Glutamatergic neuron (in vitro differentiated cells): Measurements from ENCODE around the gene UTP15. TPM values are rescaled to one million over a fixed set of nuclear protein-coding genes. Genes with fewer than 3 reads are reported as not detected.
A peak's percentile ranks its signal among the peaks of the same experiment; 100 is the strongest.

Experiments
- DNase-seq: peaks from one replicate; pipeline ENCODE4 v3.0.0; 2022
- H3K27ac Mint-ChIP-seq: one replicate; pipeline ENCODE4 v1.8.0; 2020; ENCODE audit warnings: mild to moderate bottlenecking, mixed read lengths, inconsistent platforms; ENCODE audit not compliant: unreplicated experiment
- H3K27me3 Mint-ChIP-seq: one replicate; pipeline ENCODE4 v1.8.0; 2020; ENCODE audit warnings: mild to moderate bottlenecking, moderate library complexity, mixed read lengths, inconsistent platforms; ENCODE audit not compliant: unreplicated experiment
- H3K36me3 Mint-ChIP-seq: one replicate; pipeline ENCODE4 v1.8.0; 2020; ENCODE audit warnings: mild to moderate bottlenecking, mixed read lengths, inconsistent platforms; ENCODE audit not compliant: unreplicated experiment
- H3K4me1 Mint-ChIP-seq: one replicate; pipeline ENCODE4 v1.8.0; 2020; ENCODE audit warnings: mild to moderate bottlenecking, low read depth, mixed read lengths, inconsistent platforms; ENCODE audit not compliant: unreplicated experiment
- H3K4me3 Mint-ChIP-seq: one replicate; pipeline ENCODE4 v1.8.0; 2020; ENCODE audit warnings: mild to moderate bottlenecking, mixed read lengths, inconsistent platforms; ENCODE audit not compliant: unreplicated experiment
- H3K9me3 Mint-ChIP-seq: one replicate; pipeline ENCODE4 v1.8.0; 2020; ENCODE audit warnings: mild to moderate bottlenecking, moderate library complexity, mixed read lengths, inconsistent platforms; ENCODE audit not compliant: unreplicated experiment
- total RNA-seq: library from RNA; stranded (reverse); fragmentation: NEBNext Ultra II Directional; extraction: Animal tissue kit (Norgen Biotek cat#: 25700); gene quantifications from one replicate; pipeline ENCODE4 v1.2.1, GENCODE V29; 2021; ENCODE audit not compliant: unreplicated experiment
- TF ChIP-seq, protein P1 (sequence below): fragments of 200-600 bp; sonication (generic); IDR thresholded peaks from one replicate; pipeline ENCODE4 v1.5.0; 2021; ENCODE audit not compliant: partially characterized antibody, unreplicated experiment

UTP15 gene
- total RNA-seq, 1 donor from 2014 or later: 19.4 TPM

DNA sequence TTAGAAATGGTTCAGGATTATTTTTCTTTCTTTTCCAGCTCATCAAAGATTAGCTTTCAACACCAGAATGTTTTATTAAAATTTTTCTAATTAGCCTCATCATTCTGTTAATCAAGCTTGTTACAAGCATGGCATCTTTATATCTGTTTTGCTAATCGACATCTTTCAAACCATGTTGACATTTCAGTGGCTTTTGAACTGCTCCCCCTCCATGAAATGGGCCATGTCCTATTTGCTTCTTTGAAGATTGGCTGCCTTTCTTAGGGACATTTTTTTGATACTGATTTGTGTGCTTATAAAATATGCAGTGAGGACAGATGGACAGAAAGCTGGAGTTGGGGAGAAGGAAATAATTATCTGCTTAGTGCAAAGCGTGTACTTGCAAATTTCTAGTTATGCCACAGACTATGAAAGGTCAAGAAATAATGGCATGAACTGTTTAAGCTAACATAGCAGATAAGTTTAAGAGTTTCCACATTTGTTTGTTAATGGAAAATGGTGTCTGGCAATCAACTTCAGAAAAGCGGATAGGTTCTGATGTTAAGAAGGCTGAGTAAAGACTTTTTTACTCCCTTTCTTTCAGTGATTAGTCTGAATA lies 39.8 kb upstream of the UTP15 start:
- no peaks in the 10 kb centered on the region for H3K36me3 Mint-ChIP-seq
- no peaks in the 10 kb centered on the region for H3K9me3 Mint-ChIP-seq
- DNase-seq: no peak
- no peak overlapping the region for H3K27ac Mint-ChIP-seq
- H3K4me3 Mint-ChIP-seq: no peak overlapping the region
- H3K4me1 Mint-ChIP-seq: no peaks in the 10 kb centered on the region
- H3K27me3 Mint-ChIP-seq: peaks cover 3% of the 10 kb centered on the region
- TF ChIP-seq, protein P1, sequence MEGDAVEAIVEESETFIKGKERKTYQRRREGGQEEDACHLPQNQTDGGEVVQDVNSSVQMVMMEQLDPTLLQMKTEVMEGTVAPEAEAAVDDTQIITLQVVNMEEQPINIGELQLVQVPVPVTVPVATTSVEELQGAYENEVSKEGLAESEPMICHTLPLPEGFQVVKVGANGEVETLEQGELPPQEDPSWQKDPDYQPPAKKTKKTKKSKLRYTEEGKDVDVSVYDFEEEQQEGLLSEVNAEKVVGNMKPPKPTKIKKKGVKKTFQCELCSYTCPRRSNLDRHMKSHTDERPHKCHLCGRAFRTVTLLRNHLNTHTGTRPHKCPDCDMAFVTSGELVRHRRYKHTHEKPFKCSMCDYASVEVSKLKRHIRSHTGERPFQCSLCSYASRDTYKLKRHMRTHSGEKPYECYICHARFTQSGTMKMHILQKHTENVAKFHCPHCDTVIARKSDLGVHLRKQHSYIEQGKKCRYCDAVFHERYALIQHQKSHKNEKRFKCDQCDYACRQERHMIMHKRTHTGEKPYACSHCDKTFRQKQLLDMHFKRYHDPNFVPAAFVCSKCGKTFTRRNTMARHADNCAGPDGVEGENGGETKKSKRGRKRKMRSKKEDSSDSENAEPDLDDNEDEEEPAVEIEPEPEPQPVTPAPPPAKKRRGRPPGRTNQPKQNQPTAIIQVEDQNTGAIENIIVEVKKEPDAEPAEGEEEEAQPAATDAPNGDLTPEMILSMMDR: no peak

DNA sequence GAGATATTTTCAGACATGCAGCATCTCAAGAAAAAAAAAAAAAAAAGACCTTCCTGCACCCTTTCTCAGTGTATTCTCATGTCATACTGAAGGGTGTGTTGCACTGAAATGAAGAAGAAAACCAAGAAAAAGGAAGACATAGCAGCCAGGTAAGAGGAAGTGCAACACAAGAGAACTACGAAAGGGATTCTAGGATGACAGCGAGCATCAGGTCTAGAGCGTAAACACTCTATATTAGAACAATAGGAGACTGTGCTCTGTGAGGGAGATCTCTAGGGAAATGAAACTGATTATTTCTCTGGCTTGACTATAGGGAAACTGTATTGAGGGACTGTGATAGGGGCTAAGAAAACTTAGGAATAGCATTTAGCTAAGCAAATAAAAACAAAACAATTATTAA lies 37.3 kb upstream of the UTP15 start:
- H3K4me1 Mint-ChIP-seq: no peaks in the 10 kb centered on the region
- DNase-seq: no peak
- no peak overlapping the region for H3K27ac Mint-ChIP-seq
- H3K36me3 Mint-ChIP-seq: no peaks in the 10 kb centered on the region
- H3K4me3 Mint-ChIP-seq: no peak overlapping the region
- H3K27me3 Mint-ChIP-seq: no peaks in the 10 kb centered on the region
- H3K9me3 Mint-ChIP-seq: peaks cover 3% of the 10 kb centered on the region
- TF ChIP-seq, protein P1: peak; percentile 12

DNA sequence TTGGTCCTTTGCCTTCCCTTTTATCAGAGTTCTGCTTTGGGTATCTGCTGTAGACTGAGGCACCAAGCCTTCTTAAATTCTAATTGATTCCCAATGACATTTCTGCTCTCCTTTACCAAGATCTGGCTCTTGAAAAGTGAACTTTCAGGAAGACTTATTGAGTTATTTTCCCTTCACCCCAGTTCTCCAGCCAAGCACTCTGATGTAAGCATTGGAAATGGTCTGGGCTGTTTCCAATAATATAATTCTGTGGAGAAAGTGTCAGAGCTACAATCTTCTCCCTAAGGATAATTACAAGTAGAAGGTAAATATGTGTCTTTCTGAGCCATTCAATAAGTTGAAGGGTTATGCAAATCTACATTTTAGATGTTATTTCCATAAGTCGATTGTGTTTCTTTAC lies 36.5 kb upstream of the UTP15 start:
- Mint-ChIP-seq H3K36me3 (no peaks in the 10 kb centered on the region), H3K4me1 (no peaks in the 10 kb centered on the region), H3K9me3 (peaks cover 8% of the 10 kb centered on the region), H3K27me3 (no peaks in the 10 kb centered on the region), H3K4me3 (no peak overlapping the region), H3K27ac (no peak overlapping the region)
- no peak for DNase-seq
- TF ChIP-seq, protein P1: no peak

DNA sequence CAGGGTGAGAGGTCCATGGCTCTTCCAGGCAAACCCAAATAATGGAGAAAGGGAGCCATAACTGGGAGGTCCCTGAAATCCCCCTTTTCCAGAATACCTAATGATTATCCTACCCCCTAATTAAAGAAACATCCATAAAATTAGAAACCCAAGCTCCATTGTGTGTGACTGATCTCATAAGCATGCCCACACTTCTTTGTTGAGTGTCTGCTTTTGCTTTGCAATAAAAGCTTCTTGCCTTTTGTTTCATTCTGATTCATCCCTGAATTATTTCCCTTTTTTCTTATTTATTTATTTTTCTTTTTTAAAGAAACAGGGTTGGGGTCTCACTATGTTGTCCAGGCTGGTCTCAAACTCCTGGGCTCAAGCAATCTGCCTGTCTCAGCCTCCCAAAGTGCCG lies 34.2 kb upstream of the UTP15 start:
- peaks cover 9% of the 10 kb centered on the region for H3K9me3 Mint-ChIP-seq
- no peak for DNase-seq
- no peak overlapping the region for H3K4me3 Mint-ChIP-seq
- H3K27ac Mint-ChIP-seq: no peak overlapping the region
- TF ChIP-seq, protein P1: no peak
- H3K36me3 Mint-ChIP-seq: no peaks in the 10 kb centered on the region
- peaks cover 2% of the 10 kb centered on the region for H3K27me3 Mint-ChIP-seq
- no peaks in the 10 kb centered on the region for H3K4me1 Mint-ChIP-seq

DNA sequence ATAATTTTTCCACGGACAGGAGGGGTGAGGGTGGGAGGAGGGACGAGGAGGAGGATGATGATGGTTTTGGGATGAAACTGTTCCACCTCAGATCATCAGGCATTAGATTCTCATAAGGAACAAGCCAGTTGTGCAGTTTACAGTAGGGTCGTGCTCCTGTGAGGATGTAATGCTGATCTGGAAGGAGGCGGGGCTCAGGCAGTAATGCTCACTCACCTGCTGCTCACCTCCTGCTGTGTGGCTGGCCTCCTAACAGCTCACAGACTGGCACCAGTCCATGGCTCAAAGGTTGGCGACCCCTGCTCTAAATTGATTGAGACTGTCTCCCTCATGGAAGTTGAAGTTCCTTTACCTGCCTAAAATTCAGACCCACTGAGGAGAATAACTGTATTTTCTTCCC lies 33.3 kb upstream of the UTP15 start:
- Mint-ChIP-seq H3K4me1 (no peaks in the 10 kb centered on the region), H3K36me3 (no peaks in the 10 kb centered on the region), H3K9me3 (peaks cover 9% of the 10 kb centered on the region), H3K4me3 (no peak overlapping the region), H3K27me3 (peaks cover 2% of the 10 kb centered on the region), H3K27ac (no peak overlapping the region)
- no peak for DNase-seq
- TF ChIP-seq, protein P1: no peak
